GM12878 (cell line): ENCODE measurements around the gene MUSTN1. TPM values are rescaled to one million over a fixed set of nuclear protein-coding genes. Genes with fewer than 3 reads are reported as not detected.

Source experiments
- ATAC-seq: fragments of 200-7000 bp; cut with Tn5 transposase; 3 replicates; pipeline ENCODE4 v1.9.1; 2020; ENCODE audit warnings: mild to moderate bottlenecking, moderate library complexity
- BruUV-seq: library from RNA; stranded (reverse); fragments of 400-500 nt; replicated peaks from 2 replicates; lab custom pipeline; 2021; lab: Mats Ljungman, UMichigan
- CTCF ChIA-PET: fragments of 300-600 bp; sonication (Branson Sonifier 250); formaldehyde crosslinking; extraction: SDS; loops from one replicate; lab custom pipeline; 2021; ENCODE audit warnings: inconsistent platforms; lab: Yijun Ruan, JAX
- POLR2A ChIA-PET: fragments of 350-600 bp; formaldehyde crosslinking; extraction: SDS; loops from one replicate; lab custom pipeline; 2021; ENCODE audit warnings: inconsistent platforms; lab: Charles Lee
- RAD21 ChIA-PET: fragments of 300-600 bp; sonication (Branson Sonifier 250); formaldehyde crosslinking; loops from one replicate; lab custom pipeline; 2023; ENCODE audit warnings: antibody characterized with exemption; ENCODE audit not compliant: unreplicated experiment; lab: Charles Lee
- SMC1A ChIA-PET: fragments of 300-600 bp; sonication (Branson Sonifier 250); formaldehyde crosslinking; loops from one replicate; lab custom pipeline; 2023; ENCODE audit not compliant: unreplicated experiment, uncharacterized antibody; lab: Charles Lee
- DNase-seq: peaks from one replicate; pipeline ENCODE4 v3.0.0-alpha.2; 2011; ENCODE audit warnings: low read depth, low spot score
- FAIRE-seq: peaks from 3 replicates; lab custom pipeline; 2011; peaks lifted over from hg19 to GRCh38; lab: Jason Lieb, UNC
- H2AFZ ChIP-seq: 2 replicates; pipeline ENCODE4 v1.6.0; 2011; ENCODE audit warnings: low read depth, low read length, control low read depth; ENCODE audit not compliant: control insufficient read depth
- H3K27ac ChIP-seq: 2 replicates; pipeline ENCODE4 v1.5.1; 2011; ENCODE audit warnings: control low read depth; ENCODE audit not compliant: control insufficient read depth, insufficient read depth
- H3K27me3 ChIP-seq, 2 experiments: replicated peaks in 1 of 2; 2 replicates each; pipeline versions ENCODE4 v1.6.0 to v1.6.1; 2011; ENCODE audit warnings: low read length in 1 of 2; ENCODE audit not compliant: control insufficient read depth in 2 of 2, insufficient read depth in 2 of 2
- H3K36me3 ChIP-seq, 2 experiments: 2 replicates each; pipeline ENCODE4 v1.5.1; 2011; ENCODE audit warnings: low read length in 1 of 2; ENCODE audit not compliant: control insufficient read depth in 2 of 2, insufficient read depth in 2 of 2
- H3K4me1 ChIP-seq: 2 replicates; pipeline ENCODE4 v1.6.1; 2011; ENCODE audit warnings: mild to moderate bottlenecking, low read length, moderate library complexity, mixed read lengths; ENCODE audit not compliant: control insufficient read depth, insufficient read depth
- H3K4me2 ChIP-seq: 2 replicates; pipeline ENCODE4 v1.6.0; 2011; ENCODE audit warnings: control low read depth; ENCODE audit not compliant: control insufficient read depth, insufficient read depth
- H3K4me3 ChIP-seq: fragments of 200-600 bp; sonication (generic); 2 replicates; pipeline ENCODE4 v1.5.1; 2016
- H3K79me2 ChIP-seq: 2 replicates; pipeline ENCODE4 v1.6.0; 2011; ENCODE audit warnings: low read length; ENCODE audit not compliant: control insufficient read depth, insufficient read depth
- H3K9ac ChIP-seq: 2 replicates; pipeline ENCODE4 v1.8.0; 2011; ENCODE audit warnings: low read length, control low read depth, mixed read lengths; ENCODE audit not compliant: control insufficient read depth, insufficient read depth
- H3K9me3 ChIP-seq: replicated peaks from 3 replicates; pipeline ENCODE4 v1.5.1; 2011; ENCODE audit warnings: mild to moderate bottlenecking, low read length; ENCODE audit not compliant: control insufficient read depth, insufficient read depth
- H4K20me1 ChIP-seq: 2 replicates; pipeline ENCODE4 v1.6.0; 2011; ENCODE audit not compliant: control insufficient read depth, insufficient read depth
- CBFB ChIP-seq: IDR thresholded peaks from 2 replicates; pipeline ENCODE4 v1.6.1; 2016; ENCODE audit warnings: antibody characterized with exemption, low read depth
- CEBPB ChIP-seq, 2 experiments: fragments of 150-350 bp in 1 of 2; IDR thresholded peaks; 2 replicates each; pipeline ENCODE4 v1.6.1; 2012 to 2014; ENCODE audit warnings: low read depth in 2 of 2, low read length in 2 of 2, borderline replicate concordance in 1 of 2, inconsistent platforms in 1 of 2
- EP300 ChIP-seq, 2 experiments: fragments of 150-350 bp in 1 of 2; IDR thresholded peaks; 2 replicates each; pipeline ENCODE4 v1.6.1; 2011 to 2012; ENCODE audit warnings: low read depth in 2 of 2, low read length in 2 of 2, borderline replicate concordance in 1 of 2, improper control_type of control experiment in 1 of 2, inconsistent platforms in 1 of 2; ENCODE audit not compliant: control insufficient read depth in 1 of 2
- HDAC2 ChIP-seq: fragments of 200-600 bp; sonication (generic); IDR thresholded peaks from 2 replicates; pipeline ENCODE4 v1.6.1; 2017
- IKZF1 ChIP-seq: fragments of 450-650 bp; conservative IDR thresholded peaks from 2 replicates; pipeline ENCODE4 v1.6.1; 2017; ENCODE audit warnings: antibody characterized with exemption, mild to moderate bottlenecking
- JUNB ChIP-seq: IDR thresholded peaks from 2 replicates; pipeline ENCODE4 v1.6.1; 2016; ENCODE audit warnings: antibody characterized with exemption, mild to moderate bottlenecking
- NFXL1 ChIP-seq: fragments of 450-650 bp; IDR thresholded peaks from 2 replicates; pipeline ENCODE4 v1.6.1; 2017; ENCODE audit warnings: antibody characterized with exemption, mild to moderate bottlenecking, borderline replicate concordance
- NR2C2 ChIP-seq: IDR thresholded peaks from 2 replicates; pipeline ENCODE4 v1.6.1; 2011; ENCODE audit warnings: borderline replicate concordance, low read depth; ENCODE audit not compliant: control insufficient read depth, insufficient read length
- NR2F1 ChIP-seq: fragments of 450-650 bp; conservative IDR thresholded peaks from 2 replicates; pipeline ENCODE4 v1.6.1; 2017; ENCODE audit warnings: mild to moderate bottlenecking
- POLR2A ChIP-seq: IDR thresholded peaks from 2 replicates; pipeline ENCODE4 v1.6.1; 2011; ENCODE audit warnings: low read depth, mild to moderate bottlenecking, low read length
- SMAD1 ChIP-seq: fragments of 450-650 bp; IDR thresholded peaks from 2 replicates; pipeline ENCODE4 v1.6.1; 2018; ENCODE audit warnings: mild to moderate bottlenecking, low read depth; ENCODE audit not compliant: partially characterized antibody
- STAT1 ChIP-seq: fragments of 450-650 bp; conservative IDR thresholded peaks from 2 replicates; pipeline ENCODE4 v1.6.1; 2014; ENCODE audit warnings: antibody characterized with exemption, mild to moderate bottlenecking
- TCF7 ChIP-seq: IDR thresholded peaks from 2 replicates; pipeline ENCODE4 v1.6.1; 2014; ENCODE audit warnings: antibody characterized with exemption, borderline replicate concordance
- ZZZ3 ChIP-seq: IDR thresholded peaks from 2 replicates; pipeline ENCODE4 v1.6.1; 2011; ENCODE audit warnings: low read depth; ENCODE audit not compliant: control insufficient read depth, insufficient read length
- WGBS: methylation state at CpG from one replicate; pipeline ENCODE4 v1.1.6; 2016; ENCODE audit warnings: low lambda C conversion rate; ENCODE audit not compliant: insufficient replicate concordance, insufficient coverage; ENCODE audit errors: missing lambda C conversion rate; 5-methylcytosine and 5-hydroxymethylcytosine counted together
- in situ Hi-C: fragments of 300-500 bp; cut with MboI; formaldehyde crosslinking; loops from 9 replicates; pipeline ENCODE4 v1.14.3; 2018; ENCODE audit warnings: mixed read lengths
- intact Hi-C: fragments of 100-400 bp; cut with micrococcal nuclease; formaldehyde crosslinking; loops from one replicate; pipeline ENCODE4 v1.14.2; 2022; ENCODE audit not compliant: unreplicated experiment
- polyA plus RNA-seq, 11 experiments: library from polyadenylated mRNA; depleted of rRNA in 4 of 11; unstranded in 6 of 11; stranded (reverse) in 5 of 11; fragments of >200 nt; fragmentation: Nextera tagmentation in 4 of 11; fragmentation: Illumina TruSeq in 1 of 11; extraction: Ambion mirVana in 4 of 11; extraction: Trizol in 1 of 11; gene quantifications; 1 replicate in 1 of 11; 2 replicates in 10 of 11; pipeline versions ENCODE4 v1.2.1 to v1.2.3, GENCODE V29; 2011 to 2016; ENCODE audit warnings: inconsistent platforms in 2 of 11, missing spikeins in 2 of 11, low read depth in 1 of 11
- total RNA-seq, 4 experiments: library from RNA; depleted of rRNA in 3 of 4; stranded (reverse); fragments of >200 nt in 3 of 4; fragmentation: Illumina TruSeq in 1 of 4; extraction: Trizol in 1 of 4; gene quantifications; 2 replicates each; pipeline versions ENCODE4 v1.2.1 to v1.2.3, GENCODE V29; 2013 to 2021
- TF ChIP-seq, protein P1 (sequence below): fragments of 450-650 bp; IDR thresholded peaks from 2 replicates; pipeline ENCODE4 v1.6.1; 2017; ENCODE audit warnings: antibody characterized with exemption, mild to moderate bottlenecking, moderate library complexity
- TF ChIP-seq, protein P2 (sequence below): fragments of 450-650 bp; IDR thresholded peaks from 2 replicates; pipeline ENCODE4 v1.6.1; 2017; ENCODE audit warnings: mild to moderate bottlenecking
- TF ChIP-seq, protein P3 (sequence below): IDR thresholded peaks from 2 replicates; pipeline ENCODE4 v1.6.1; 2012; ENCODE audit warnings: low read depth, low read length, improper control_type of control experiment

Gene MUSTN1
- total and polyA plus RNA-seq, 10 of the 15 experiments (the other 5 are each of a cell fraction or from before 2014, with no cell fraction given): 0.35 to 4.5 (median 1.2) TPM; not detected in 2

DNA sequence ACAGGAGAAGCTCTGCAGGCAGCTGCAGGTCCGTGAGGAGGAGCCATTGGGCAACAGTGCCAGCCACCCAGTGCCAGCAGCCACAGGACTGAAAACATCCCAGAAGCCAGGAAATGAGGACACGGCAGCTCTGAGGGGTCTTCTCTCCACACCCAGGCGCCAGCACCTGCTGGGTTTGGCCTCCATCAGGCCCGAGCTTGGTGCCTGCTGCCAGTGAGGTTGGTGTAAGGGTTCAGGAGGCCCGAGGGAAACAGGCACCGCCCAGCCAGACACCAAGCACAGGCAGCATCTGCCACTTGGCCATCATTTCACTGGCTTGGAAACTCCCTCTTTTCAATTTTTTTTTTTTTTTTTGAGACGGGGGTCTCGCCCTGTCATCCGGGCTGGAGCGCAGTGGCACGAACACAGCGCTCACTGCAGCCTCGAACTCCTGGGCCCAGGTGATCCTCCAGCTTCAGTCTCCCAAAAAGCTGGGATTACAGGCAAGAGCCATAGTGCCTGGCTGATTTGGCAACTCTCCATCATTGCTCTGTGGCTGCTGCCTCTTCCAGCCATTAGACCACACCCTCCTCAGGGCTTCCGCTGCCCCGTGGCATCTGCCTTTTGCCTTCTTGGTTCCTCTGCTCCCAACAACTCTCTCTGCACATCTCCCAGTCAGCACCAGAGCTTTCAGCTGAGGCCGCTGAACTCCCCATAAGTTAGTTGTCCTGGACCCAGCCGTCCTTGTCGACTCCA is 41.7 kb downstream of the MUSTN1 start:
- ChIA-PET SMC1A (no interaction called here), RAD21 (interaction anchor here (1.3 kb wide), 1 partner anchor 14 kb away, joined by 4 read pairs; no protein-coding TSS in a partner anchor), CTCF (interaction anchor here (1.1 to 1.8 kb wide), 2 partner anchors 9 to 14 kb away, joined by 4 to 6 read pairs; no protein-coding TSS in a partner anchor)
- in situ Hi-C loops: no loop called here
- no peaks in the 10 kb centered on the region for H4K20me1 ChIP-seq
- H3K4me1 ChIP-seq: no peaks in the 10 kb centered on the region
- no peaks in the 10 kb centered on the region for H3K36me3 ChIP-seq
- 39% methylated on average over 18 of the region's 18 CpGs for WGBS
- H3K9me3 ChIP-seq: no peaks in the 10 kb centered on the region
- no peak for TF ChIP-seq EP300 (IDR thresholded peaks at IDR 0.05; ENCODE audit: borderline replicate concordance in 1 of 2, control insufficient read depth in 1 of 2, low read depth in 2 of 2, low read length in 2 of 2)
- TF ChIP-seq CBFB: no peak
- TF ChIP-seq IKZF1: no peak
- TF ChIP-seq STAT1: no peak
- TF ChIP-seq, protein P1, sequence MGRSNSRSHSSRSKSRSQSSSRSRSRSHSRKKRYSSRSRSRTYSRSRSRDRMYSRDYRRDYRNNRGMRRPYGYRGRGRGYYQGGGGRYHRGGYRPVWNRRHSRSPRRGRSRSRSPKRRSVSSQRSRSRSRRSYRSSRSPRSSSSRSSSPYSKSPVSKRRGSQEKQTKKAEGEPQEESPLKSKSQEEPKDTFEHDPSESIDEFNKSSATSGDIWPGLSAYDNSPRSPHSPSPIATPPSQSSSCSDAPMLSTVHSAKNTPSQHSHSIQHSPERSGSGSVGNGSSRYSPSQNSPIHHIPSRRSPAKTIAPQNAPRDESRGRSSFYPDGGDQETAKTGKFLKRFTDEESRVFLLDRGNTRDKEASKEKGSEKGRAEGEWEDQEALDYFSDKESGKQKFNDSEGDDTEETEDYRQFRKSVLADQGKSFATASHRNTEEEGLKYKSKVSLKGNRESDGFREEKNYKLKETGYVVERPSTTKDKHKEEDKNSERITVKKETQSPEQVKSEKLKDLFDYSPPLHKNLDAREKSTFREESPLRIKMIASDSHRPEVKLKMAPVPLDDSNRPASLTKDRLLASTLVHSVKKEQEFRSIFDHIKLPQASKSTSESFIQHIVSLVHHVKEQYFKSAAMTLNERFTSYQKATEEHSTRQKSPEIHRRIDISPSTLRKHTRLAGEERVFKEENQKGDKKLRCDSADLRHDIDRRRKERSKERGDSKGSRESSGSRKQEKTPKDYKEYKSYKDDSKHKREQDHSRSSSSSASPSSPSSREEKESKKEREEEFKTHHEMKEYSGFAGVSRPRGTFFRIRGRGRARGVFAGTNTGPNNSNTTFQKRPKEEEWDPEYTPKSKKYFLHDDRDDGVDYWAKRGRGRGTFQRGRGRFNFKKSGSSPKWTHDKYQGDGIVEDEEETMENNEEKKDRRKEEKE: no peak
- TF ChIP-seq NR2C2: no peak
- TF ChIP-seq ZZZ3: no peak
- TF ChIP-seq, protein P2, sequence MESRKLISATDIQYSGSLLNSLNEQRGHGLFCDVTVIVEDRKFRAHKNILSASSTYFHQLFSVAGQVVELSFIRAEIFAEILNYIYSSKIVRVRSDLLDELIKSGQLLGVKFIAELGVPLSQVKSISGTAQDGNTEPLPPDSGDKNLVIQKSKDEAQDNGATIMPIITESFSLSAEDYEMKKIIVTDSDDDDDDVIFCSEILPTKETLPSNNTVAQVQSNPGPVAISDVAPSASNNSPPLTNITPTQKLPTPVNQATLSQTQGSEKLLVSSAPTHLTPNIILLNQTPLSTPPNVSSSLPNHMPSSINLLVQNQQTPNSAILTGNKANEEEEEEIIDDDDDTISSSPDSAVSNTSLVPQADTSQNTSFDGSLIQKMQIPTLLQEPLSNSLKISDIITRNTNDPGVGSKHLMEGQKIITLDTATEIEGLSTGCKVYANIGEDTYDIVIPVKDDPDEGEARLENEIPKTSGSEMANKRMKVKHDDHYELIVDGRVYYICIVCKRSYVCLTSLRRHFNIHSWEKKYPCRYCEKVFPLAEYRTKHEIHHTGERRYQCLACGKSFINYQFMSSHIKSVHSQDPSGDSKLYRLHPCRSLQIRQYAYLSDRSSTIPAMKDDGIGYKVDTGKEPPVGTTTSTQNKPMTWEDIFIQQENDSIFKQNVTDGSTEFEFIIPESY: no peak
- TF ChIP-seq, protein P3, sequence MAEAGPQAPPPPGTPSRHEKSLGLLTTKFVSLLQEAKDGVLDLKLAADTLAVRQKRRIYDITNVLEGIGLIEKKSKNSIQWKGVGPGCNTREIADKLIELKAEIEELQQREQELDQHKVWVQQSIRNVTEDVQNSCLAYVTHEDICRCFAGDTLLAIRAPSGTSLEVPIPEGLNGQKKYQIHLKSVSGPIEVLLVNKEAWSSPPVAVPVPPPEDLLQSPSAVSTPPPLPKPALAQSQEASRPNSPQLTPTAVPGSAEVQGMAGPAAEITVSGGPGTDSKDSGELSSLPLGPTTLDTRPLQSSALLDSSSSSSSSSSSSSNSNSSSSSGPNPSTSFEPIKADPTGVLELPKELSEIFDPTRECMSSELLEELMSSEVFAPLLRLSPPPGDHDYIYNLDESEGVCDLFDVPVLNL: no peak
- TF ChIP-seq CEBPB (IDR thresholded peaks at IDR 0.05; ENCODE audit: borderline replicate concordance in 1 of 2, low read depth in 2 of 2, low read length in 2 of 2): no peak
- no peak for TF ChIP-seq TCF7
- TF ChIP-seq HDAC2: no peak
- no peak for TF ChIP-seq SMAD1
- no peak for TF ChIP-seq NR2F1
- no peak for TF ChIP-seq NFXL1
- TF ChIP-seq JUNB: no peak
- TF ChIP-seq POLR2A: no peak
- TF ChIP-seq, all 136 proteins: peak for 0
- intact Hi-C loops: no loop called here
- DNase-seq: no peak
- no TSS peak for BruUV-seq
- no peak overlapping the region for H3K4me2 ChIP-seq
- H2AFZ ChIP-seq: no peak overlapping the region
- H3K27ac ChIP-seq: no peak overlapping the region
- H3K27me3 ChIP-seq: no peaks in the 10 kb centered on the region; a peak in 1 of 4 replicates
- no peak overlapping the region for H3K9ac ChIP-seq
- POLR2A ChIA-PET: no interaction called here
- no peak overlapping the region for H3K4me3 ChIP-seq
- FAIRE-seq: no peak
- no peak for ATAC-seq
- H3K79me2 ChIP-seq: no peaks in the 10 kb centered on the region
